Activated B cell treated with CpG ODN at 0.5 μM for 24 hours (primary cell): Measurements from ENCODE around the gene TPGS2. TPM values are rescaled to one million over a fixed set of nuclear protein-coding genes. Genes with fewer than 3 reads are reported as not detected.

Experiments used
- ATAC-seq: fragments of 200-7000 bp; cut with Tn5 transposase; one replicate; pipeline ENCODE4 v1.10.0; 2021; ENCODE audit warnings: low read depth, mild to moderate bottlenecking, moderate library complexity
- CTCF ChIA-PET: fragments of 350-600 bp; sonication (Branson Sonifier 250); formaldehyde crosslinking; loops from one replicate; lab custom pipeline; 2021; ENCODE audit warnings: antibody characterized with exemption; lab: Charles Lee
- POLR2A ChIA-PET: fragments of 350-600 bp; sonication (Branson Sonifier 250); formaldehyde crosslinking; loops from one replicate; lab custom pipeline; 2021; ENCODE audit warnings: antibody characterized with exemption; lab: Charles Lee
- DNase-seq: peaks from one replicate; pipeline ENCODE4 v3.0.0; 2022
- H3K27ac Mint-ChIP-seq: one replicate; pipeline ENCODE4 v1.8.0; 2020; ENCODE audit warnings: mixed read lengths
- H3K27me3 Mint-ChIP-seq: one replicate; pipeline ENCODE4 v1.8.0; 2021; ENCODE audit warnings: mixed read lengths
- H3K36me3 Mint-ChIP-seq: one replicate; pipeline ENCODE4 v1.8.0; 2021; ENCODE audit warnings: low read depth, mixed read lengths
- H3K4me1 Mint-ChIP-seq: one replicate; pipeline ENCODE4 v1.8.0; 2021; ENCODE audit warnings: mixed read lengths
- H3K4me3 Mint-ChIP-seq: one replicate; pipeline ENCODE4 v1.8.0; 2020; ENCODE audit warnings: mild to moderate bottlenecking, mixed read lengths
- H3K9me3 Mint-ChIP-seq: one replicate; pipeline ENCODE4 v1.8.0; 2020; ENCODE audit warnings: mixed read lengths
- intact Hi-C: fragments of 100-400 bp; cut with micrococcal nuclease; formaldehyde crosslinking; loops from one replicate; pipeline ENCODE4 v1.15.1; 2024
- total RNA-seq: library from RNA; stranded (reverse); gene quantifications from 2 replicates; pipeline ENCODE4 v1.2.3, GENCODE V29; 2022
- TF ChIP-seq, protein P1 (sequence below): fragments of 200-600 bp; IDR thresholded peaks from one replicate; pipeline ENCODE4 v1.8.0; 2022; ENCODE audit warnings: antibody characterized with exemption, mild to moderate bottlenecking

TPGS2 gene
- total RNA-seq, 1 donor from 2014 or later: 45.1 TPM

GRCh38 chr18:36805105-36805504 is 23.7 kb downstream of the TPGS2 start:
- H3K4me3 Mint-ChIP-seq: no peak overlapping the region
- ATAC-seq: no peak
- intact Hi-C loops: no loop called here
- peaks cover 71% of the 10 kb centered on the region for H3K36me3 Mint-ChIP-seq
- no peak for DNase-seq
- H3K27me3 Mint-ChIP-seq: no peaks in the 10 kb centered on the region
- CTCF ChIA-PET: no interaction called here
- TF ChIP-seq, protein P1, sequence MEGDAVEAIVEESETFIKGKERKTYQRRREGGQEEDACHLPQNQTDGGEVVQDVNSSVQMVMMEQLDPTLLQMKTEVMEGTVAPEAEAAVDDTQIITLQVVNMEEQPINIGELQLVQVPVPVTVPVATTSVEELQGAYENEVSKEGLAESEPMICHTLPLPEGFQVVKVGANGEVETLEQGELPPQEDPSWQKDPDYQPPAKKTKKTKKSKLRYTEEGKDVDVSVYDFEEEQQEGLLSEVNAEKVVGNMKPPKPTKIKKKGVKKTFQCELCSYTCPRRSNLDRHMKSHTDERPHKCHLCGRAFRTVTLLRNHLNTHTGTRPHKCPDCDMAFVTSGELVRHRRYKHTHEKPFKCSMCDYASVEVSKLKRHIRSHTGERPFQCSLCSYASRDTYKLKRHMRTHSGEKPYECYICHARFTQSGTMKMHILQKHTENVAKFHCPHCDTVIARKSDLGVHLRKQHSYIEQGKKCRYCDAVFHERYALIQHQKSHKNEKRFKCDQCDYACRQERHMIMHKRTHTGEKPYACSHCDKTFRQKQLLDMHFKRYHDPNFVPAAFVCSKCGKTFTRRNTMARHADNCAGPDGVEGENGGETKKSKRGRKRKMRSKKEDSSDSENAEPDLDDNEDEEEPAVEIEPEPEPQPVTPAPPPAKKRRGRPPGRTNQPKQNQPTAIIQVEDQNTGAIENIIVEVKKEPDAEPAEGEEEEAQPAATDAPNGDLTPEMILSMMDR: no peak
- peaks cover 2% of the 10 kb centered on the region for H3K4me1 Mint-ChIP-seq
- POLR2A ChIA-PET: no interaction called here
- peaks cover 3% of the 10 kb centered on the region for H3K9me3 Mint-ChIP-seq
- H3K27ac Mint-ChIP-seq: no peak overlapping the region

GRCh38 chr18:36798738-36799473 is 29.9 kb downstream of the TPGS2 start:
- intact Hi-C loops: no loop called here
- DNase-seq (no peak), ATAC-seq (no peak)
- ChIA-PET CTCF (no interaction called here), POLR2A (no interaction called here)
- TF ChIP-seq, protein P1: no peak
- no peak overlapping the region for H3K4me3 Mint-ChIP-seq
- H3K27me3 Mint-ChIP-seq: no peaks in the 10 kb centered on the region
- H3K4me1 Mint-ChIP-seq: no peaks in the 10 kb centered on the region
- H3K36me3 Mint-ChIP-seq: peaks cover 80% of the 10 kb centered on the region
- peaks cover 3% of the 10 kb centered on the region for H3K9me3 Mint-ChIP-seq
- no peak overlapping the region for H3K27ac Mint-ChIP-seq

DNA sequence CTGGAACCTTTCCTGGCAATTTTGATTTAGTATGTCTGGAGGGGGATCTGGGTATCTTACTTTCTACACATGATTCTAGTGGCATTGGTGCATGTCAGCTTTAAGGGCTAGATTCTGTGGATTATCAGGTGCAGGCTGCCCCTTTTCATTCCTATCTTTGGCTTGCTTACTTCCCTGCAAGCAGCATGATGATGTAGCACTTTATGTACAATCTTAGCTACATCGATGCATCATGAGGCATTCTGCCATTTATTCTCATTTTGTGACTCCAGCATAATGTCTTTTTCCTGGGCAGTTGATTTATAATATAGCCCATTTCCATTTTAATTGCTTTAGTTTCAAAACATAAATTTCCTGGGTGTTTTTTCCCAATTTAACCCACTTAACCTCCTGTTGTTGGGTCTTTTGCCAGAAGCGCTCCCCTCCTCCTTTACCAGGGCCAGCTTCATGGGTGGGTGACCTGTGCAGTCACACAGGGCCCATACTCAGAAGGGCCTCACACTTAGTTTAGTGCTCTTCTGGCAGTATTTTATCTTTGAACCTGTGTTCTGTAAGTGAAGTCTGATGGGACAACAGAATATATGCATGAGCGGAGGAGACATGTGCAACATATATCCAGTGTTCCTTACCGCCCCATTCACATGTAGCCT is 36.0 kb downstream of the TPGS2 start:
- ChIA-PET CTCF (no interaction called here), POLR2A (no interaction called here)
- TF ChIP-seq, protein P1: no peak
- DNase-seq (no peak), ATAC-seq (no peak)
- no peaks in the 10 kb centered on the region for H3K27me3 Mint-ChIP-seq
- no peak overlapping the region for H3K27ac Mint-ChIP-seq
- H3K36me3 Mint-ChIP-seq: peaks cover 67% of the 10 kb centered on the region
- H3K9me3 Mint-ChIP-seq: peaks cover 13% of the 10 kb centered on the region
- no peak overlapping the region for H3K4me3 Mint-ChIP-seq
- intact Hi-C loops: no loop called here
- H3K4me1 Mint-ChIP-seq: no peaks in the 10 kb centered on the region

GRCh38 chr18:36786686-36787085 is 42.1 kb downstream of the TPGS2 start:
- Mint-ChIP-seq H3K4me1 (no peaks in the 10 kb centered on the region), H3K27me3 (no peaks in the 10 kb centered on the region), H3K9me3 (peaks cover 13% of the 10 kb centered on the region), H3K27ac (no peak overlapping the region), H3K4me3 (no peak overlapping the region), H3K36me3 (peaks cover 37% of the 10 kb centered on the region)
- ChIA-PET POLR2A (no interaction called here), CTCF (interaction anchor here (0.9 kb wide), 1 partner anchor 22 kb away, joined by 3 read pairs; no protein-coding TSS in a partner anchor)
- intact Hi-C loops: no loop called here
- TF ChIP-seq, protein P1: no peak
- DNase-seq (no peak), ATAC-seq (no peak)

DNA sequence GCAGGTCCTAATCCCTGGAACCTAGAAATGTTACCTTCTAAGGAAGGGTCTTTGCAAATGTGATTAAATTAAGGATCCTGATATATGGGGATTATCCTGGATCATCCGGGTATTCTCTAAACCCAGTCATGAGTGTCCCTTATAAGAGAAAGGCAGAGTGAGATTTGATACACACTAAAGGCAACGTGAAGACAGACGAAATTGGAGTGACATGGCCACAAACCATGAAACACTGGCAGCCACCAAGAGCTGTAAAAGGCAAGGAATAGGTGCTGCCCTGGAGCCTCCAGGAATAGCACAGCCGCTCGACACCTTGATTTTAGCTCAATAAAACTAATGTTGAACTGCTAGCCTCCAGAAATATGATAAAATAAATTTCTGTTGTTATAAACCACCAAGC is 45.0 kb downstream of the TPGS2 start:
- no peak overlapping the region for H3K4me3 Mint-ChIP-seq
- peaks cover 16% of the 10 kb centered on the region for H3K36me3 Mint-ChIP-seq
- no peaks in the 10 kb centered on the region for H3K27me3 Mint-ChIP-seq
- POLR2A ChIA-PET: no interaction called here
- H3K27ac Mint-ChIP-seq: no peak overlapping the region
- DNase-seq: no peak
- H3K9me3 Mint-ChIP-seq: no peaks in the 10 kb centered on the region
- no peak for ATAC-seq
- CTCF ChIA-PET: no interaction called here
- intact Hi-C loops: no loop called here
- no peaks in the 10 kb centered on the region for H3K4me1 Mint-ChIP-seq
- TF ChIP-seq, protein P1: no peak
